ENCODE measurements around the gene UTS2R. TPM values are rescaled to one million over a fixed set of nuclear protein-coding genes. Genes with fewer than 3 reads are reported as not detected.

UTS2R gene
- total RNA-seq, 4 donors from 2014 or later: not detected

GRCh38 chr17:82424001-82424862, 52.7 kb downstream of the UTS2R start:
- WGBS, 2 donors (ENCODE audit: low coverage in 1 of 2): 57 to 71% methylated on average over 12 to 13 of the region's 25 CpGs
- H3K27ac ChIP-seq: no peak overlapping the region
- peaks cover 0 to 6% (median 0%) of the 10 kb centered on the region in 3 donors for H3K4me1 ChIP-seq
- no peak overlapping the region for H3K4me3 ChIP-seq
- peaks cover 0 to 11% (median 0%) of the 10 kb centered on the region in 3 donors for H3K9me3 ChIP-seq
- TF ChIP-seq POLR2AphosphoS5 (IDR thresholded peaks at IDR 0.05): no peak
- TF ChIP-seq CTCF (IDR thresholded peaks at IDR 0.05): peak in 2 of 4 experiments; percentile 40 to 43
- no peaks in the 10 kb centered on the region for H3K27me3 ChIP-seq
- ATAC-seq: no peak
- peaks cover 0 to 42% of the 10 kb centered on the region in 2 donors for H3K36me3 ChIP-seq

GRCh38 chr17:82424863-82425159, 53.2 kb downstream of the UTS2R start:
- Histone ChIP-seq H3K4me1 (peaks cover 0 to under 1% (median 0%) of the 10 kb centered on the region in 3 donors), H3K4me3 (no peak overlapping the region), H3K27me3 (no peaks in the 10 kb centered on the region), H3K36me3 (peaks cover 0 to 48% of the 10 kb centered on the region in 2 donors), H3K27ac (no peak overlapping the region), H3K9me3 (peaks cover 0 to 11% (median 0%) of the 10 kb centered on the region in 3 donors)
- no peak for TF ChIP-seq POLR2AphosphoS5 (IDR thresholded peaks at IDR 0.05)
- no peak for TF ChIP-seq EP300 (IDR thresholded peaks at IDR 0.05)
- no peak for TF ChIP-seq CTCF (IDR thresholded peaks at IDR 0.05)
- no peak for TF ChIP-seq POLR2A (IDR thresholded peaks at IDR 0.05)
- ATAC-seq: no peak
- 89 to 100% methylated on average over 2 of the region's 2 CpGs for WGBS, 2 donors (ENCODE audit: low coverage in 1 of 2)

Small RNAs within 50 kb of the gene (small RNA-seq; reads per million reads assigned to genes)
- 0 reads per million in 4 donors for gene RF00019

Other genes with a start within 250 kb of the UTS2R start
- gene CCDC57, start 158.9 kb upstream of the UTS2R start, total RNA-seq: 10 to 100 TPM in 3 of 4 donors, 1 to 10 TPM in 1; 6.5 to 28.2 (median 16.2) TPM
- 10 to 100 TPM; 11.2 to 38.5 (median 22.1) TPM for gene SLC16A3, start 142.7 kb upstream of the UTS2R start, total RNA-seq
- gene CSNK1D, start 98.1 kb upstream of the UTS2R start, total RNA-seq: 10 to 100 TPM; 23.4 to 92.1 (median 72.4) TPM
- gene CD7, start 54.2 kb upstream of the UTS2R start, total RNA-seq: 1 to 10 TPM in 1 of 4 donors, under 1 TPM in 2, not detected in 1; 0.58 to 1.7 (median 0.94) TPM
- 10 to 100 TPM in 3 of 4 donors, 1 to 10 TPM in 1; 6.1 to 22.3 (median 17.6) TPM for gene SECTM1, start 38.0 kb upstream of the UTS2R start, total RNA-seq
- gene TEX19, start 12.5 kb upstream of the UTS2R start, total RNA-seq: not detected
- gene HEXD, start 46.6 kb downstream of the UTS2R start, total RNA-seq: 10 to 100 TPM; 13.9 to 31.9 (median 19.1) TPM
- gene OGFOD3, start 46.8 kb downstream of the UTS2R start, total RNA-seq: 10 to 100 TPM; 26.4 to 39.5 (median 28.8) TPM
- 10 to 100 TPM; 53.8 to 78.5 (median 59.4) TPM for gene CYBC1, start 79.0 kb downstream of the UTS2R start, total RNA-seq
- 10 to 100 TPM; 30.4 to 78.1 (median 44.9) TPM for gene NARF, start 87.0 kb downstream of the UTS2R start, total RNA-seq
- 10 to 100 TPM; 35.1 to 63.4 (median 52.6) TPM for gene FOXK2, start 148.0 kb downstream of the UTS2R start, total RNA-seq